Measurements from ENCODE around the gene MPG. TPM values are rescaled to one million over a fixed set of nuclear protein-coding genes. Genes with fewer than 3 reads are reported as not detected.

Gene MPG
- total and polyA plus RNA-seq, 2 experiments from 2014 or later, result 38.0 to 91.1 TPM

DNA sequence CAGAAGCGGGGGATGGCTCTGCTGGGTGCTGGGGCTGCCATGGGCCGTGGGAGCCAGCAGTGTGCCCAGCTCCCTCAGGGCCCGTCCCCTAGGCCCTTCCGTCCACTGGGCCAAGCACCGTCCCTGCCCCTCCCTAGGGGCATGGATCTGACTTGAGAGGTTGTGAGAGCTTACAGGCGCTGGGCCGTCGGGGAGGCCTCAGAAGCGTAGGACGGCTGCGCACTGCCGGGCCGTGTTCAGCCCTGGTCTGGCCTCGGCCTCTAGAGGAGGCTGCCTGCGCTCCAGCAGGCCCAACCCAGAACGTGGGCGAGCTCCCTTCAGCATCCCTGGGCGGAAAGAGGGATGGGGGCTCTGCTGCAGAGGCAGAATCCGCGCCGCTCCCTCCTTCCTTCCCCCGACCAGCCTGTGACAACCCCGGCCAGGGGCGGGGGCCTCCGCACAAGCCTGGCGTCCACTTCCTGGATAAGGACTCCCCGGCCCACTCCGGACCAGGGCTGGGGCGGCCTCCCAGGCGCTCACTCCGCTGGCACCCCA is 685 bp upstream of the MPG start:
- H3K27ac Mint-ChIP-seq, result no peak overlapping the region
- H3K4me3 Mint-ChIP-seq, result peak overlapping the region; percentile 69
- peaks cover 22% of the 10 kb centered on the region for H3K27me3 Mint-ChIP-seq (ENCODE audit: insufficient read depth, low read depth, poor library complexity)
- Histone ChIP-seq H4K20me1 (replicated peaks; ENCODE audit: insufficient read depth) (no peaks in the 10 kb centered on the region), H3K36me3 (ENCODE audit: insufficient read depth) (no peaks in the 10 kb centered on the region), H3F3A (replicated peaks; ENCODE audit: low read depth) (peaks cover 17% of the 10 kb centered on the region; the same call in 1 of the 2 replicates), H2AFZ (peak overlapping the region; percentile 28), H3K4me1 (ENCODE audit: insufficient read depth) (peaks cover 37% of the 10 kb centered on the region), H3K27ac (ENCODE audit: low read depth) (no peak overlapping the region), H3K4me2 (peak overlapping the region; percentile 84), H3K9me2 (ENCODE audit: insufficient read depth) (no peaks in the 10 kb centered on the region), H3K4me3 (peak overlapping the region; percentile 64), H3K79me2 (replicated peaks; ENCODE audit: insufficient read depth) (no peaks in the 10 kb centered on the region), H3K27me3 (ENCODE audit: insufficient read depth) (no peaks in the 10 kb centered on the region)
- ATAC-seq, result peak; percentile 45
- H3K36me3 Mint-ChIP-seq (ENCODE audit: low read depth), result no peaks in the 10 kb centered on the region
- H3K9me3 Mint-ChIP-seq, result no peaks in the 10 kb centered on the region
- peaks cover 43% of the 10 kb centered on the region for H3K4me1 Mint-ChIP-seq
- peak; percentile 80 for DNase-seq (ENCODE audit: low spot score)
- peak; percentile 25 for TF ChIP-seq REST (IDR thresholded peaks at IDR 0.05; ENCODE audit: unreplicated experiment)
- TF ChIP-seq POLR2AphosphoS5 (IDR thresholded peaks at IDR 0.05; ENCODE audit: low read depth), result no peak
- TF ChIP-seq JUNB (IDR thresholded peaks at IDR 0.05; ENCODE audit: unreplicated experiment), result no peak
- no peak for TF ChIP-seq ZNF462 (CRISPR knock-in tag; IDR thresholded peaks at IDR 0.05)

Measured in GM23338 (cell line).